HG02973 (cell line): ENCODE results near the gene LRCH4.

Source experiments
- ATAC-seq: cut with Tn5 transposase; IDR thresholded peaks from one replicate; pipeline ENCODE4 v1.9.1; 2021; ENCODE audit warnings: moderate library complexity; ENCODE audit not compliant: unreplicated experiment

Gene LRCH4

GRCh38 chr7:100583132-100584053 lies 2.5 kb downstream of the LRCH4 start:
- ATAC-seq = no peak

DNA sequence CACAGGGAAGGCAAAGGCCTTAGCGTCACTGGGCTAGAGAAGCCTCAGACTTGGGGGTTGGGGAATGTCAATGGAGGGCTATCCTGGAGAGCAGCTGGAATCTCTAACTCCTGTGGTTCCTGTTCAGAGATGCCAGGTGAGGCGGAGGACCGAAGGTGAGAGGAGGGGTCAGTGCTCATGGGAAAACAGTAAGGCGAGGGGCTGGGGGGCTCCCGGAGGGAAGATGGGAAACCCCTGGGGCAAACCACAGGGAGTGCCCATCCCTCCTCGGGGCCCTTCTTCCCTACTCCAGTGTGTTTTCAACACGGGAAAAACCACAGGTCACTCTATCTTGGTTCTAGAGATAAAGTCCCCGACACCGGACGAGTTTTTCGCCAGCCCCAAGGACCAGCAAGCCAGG lies 3.3 kb downstream of the LRCH4 start:
- no peak for ATAC-seq

GRCh38 chr7:100582041-100582579 lies 3.8 kb downstream of the LRCH4 start:
- ATAC-seq = no peak

GRCh38 chr7:100580466-100581283 lies 5.3 kb downstream of the LRCH4 start:
- no peak for ATAC-seq

- ATAC-seq = no peak
These were observed 7.4 kb downstream of the LRCH4 start for GRCh38 chr7:100578246-100579183.

- no peak for ATAC-seq
These were observed 8.4 kb downstream of the LRCH4 start for GRCh38 chr7:100577507-100577906.

DNA sequence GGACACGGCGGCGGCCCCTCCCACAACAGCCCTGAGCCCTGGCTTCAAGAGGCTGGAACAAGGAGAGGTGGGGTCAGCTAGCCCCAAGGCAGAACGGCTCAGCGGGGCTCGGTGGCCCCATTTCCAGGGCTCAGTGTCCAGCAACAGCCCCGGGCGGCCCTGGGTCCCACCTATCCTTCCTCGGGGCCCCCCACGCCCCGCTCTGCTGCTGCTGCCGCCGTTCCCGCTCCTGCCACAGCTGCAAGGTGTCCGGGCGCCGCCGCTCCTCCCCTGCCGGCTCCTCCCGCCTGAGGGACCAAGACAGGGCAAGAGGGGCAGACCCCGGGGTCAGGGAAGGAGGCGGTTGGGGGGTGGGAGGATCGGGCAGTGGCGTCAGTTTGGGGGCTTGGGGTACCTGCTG lies 8.8 kb downstream of the LRCH4 start:
- no peak for ATAC-seq

GRCh38 chr7:100576384-100576993 lies 9.4 kb downstream of the LRCH4 start:
- ATAC-seq = no peak

DNA sequence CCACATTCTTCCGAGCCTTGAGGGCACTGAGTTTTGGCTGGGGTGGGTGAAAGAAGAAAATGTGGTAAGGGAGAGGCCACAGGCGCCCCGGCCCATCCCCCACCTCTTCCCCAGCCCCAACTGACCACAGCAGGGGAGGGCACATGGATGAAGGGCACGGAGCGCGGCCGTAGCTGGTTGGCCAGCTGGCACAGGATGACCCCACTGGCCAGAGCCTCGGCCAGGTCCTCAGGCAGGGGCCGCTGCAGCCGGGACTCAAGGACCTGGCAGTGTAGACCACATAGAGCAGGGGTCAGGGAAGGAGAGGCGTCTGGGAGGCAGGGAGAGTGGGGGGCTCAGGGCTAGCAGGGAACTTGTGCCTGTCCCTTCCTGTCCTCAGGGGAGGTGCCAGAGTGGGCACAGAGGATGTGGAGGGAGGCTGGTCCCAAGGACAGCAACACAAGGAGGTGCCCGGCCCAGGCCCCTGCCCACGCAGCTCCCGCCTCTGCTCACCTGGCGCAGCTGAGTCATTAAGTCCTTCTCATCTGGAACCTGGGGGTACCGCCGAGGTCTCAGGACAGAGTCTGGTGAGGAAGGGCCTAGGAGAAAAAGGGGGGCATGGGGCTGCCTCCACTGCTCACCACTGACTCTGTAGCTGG lies 10.1 kb downstream of the LRCH4 start:
- ATAC-seq = no peak

DNA sequence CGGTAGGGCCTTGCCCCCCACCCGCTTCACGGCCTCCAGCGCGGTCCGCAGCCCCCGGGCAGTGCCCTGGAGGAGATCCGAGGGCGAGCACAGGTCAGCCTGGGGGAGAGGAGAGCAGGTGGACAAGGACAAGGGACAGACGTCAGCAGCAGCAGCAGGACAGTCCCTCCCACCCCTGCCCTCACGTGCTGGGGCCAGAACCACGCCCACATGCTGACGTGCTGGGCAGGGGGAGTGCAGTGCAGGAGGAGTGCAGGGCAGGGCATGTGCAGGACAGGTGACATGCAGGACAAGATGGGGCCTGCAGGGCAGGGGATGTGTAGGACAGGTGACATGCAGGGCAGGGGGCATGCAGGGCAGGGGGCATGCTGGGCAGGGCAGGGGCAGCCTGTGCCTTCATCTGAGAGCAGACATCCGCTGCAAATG lies 10.7 kb downstream of the LRCH4 start:
- no peak for ATAC-seq

GRCh38 chr7:100574362-100575205 lies 11.3 kb downstream of the LRCH4 start:
- no peak for ATAC-seq

DNA sequence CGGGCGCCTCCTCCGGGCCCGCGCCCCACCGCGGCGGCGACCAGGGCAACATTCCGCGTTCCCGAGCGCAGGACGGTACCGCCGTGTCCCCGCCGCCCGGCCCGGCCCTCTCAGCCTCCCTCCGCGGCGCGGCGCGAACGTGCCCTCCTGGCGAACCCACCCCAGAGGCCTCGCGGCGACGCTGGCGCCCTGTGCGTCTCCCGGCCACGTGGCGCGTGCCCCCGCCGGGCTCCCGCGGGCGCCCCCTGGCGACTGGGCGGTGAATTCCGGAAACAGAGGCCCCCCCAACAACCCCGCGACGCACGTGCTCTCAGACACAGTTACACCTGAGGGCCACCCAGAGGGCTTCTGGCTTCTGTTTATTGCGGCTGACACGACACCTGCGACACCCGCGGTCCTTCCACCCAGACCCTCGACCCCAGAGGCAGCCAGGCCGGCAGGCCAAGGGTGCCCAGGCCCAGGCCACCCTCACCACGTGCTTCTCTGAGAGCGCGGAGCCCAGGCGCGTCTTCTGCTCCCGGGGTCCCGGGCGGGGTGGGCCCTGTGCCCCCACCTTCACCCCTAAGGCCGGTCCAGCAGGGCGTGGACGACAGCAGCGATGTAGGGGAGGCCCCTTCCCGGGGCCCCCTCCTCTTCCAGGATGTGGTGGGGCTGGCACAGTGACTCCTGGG lies 12.1 kb downstream of the LRCH4 start, which contains the start of gene SAP25:
SAP25 (minus strand) TSS at position 210 of the 671 bp plus-strand sequence; CDS start at position 52, 158 bp downstream.
- ATAC-seq = no peak

DNA sequence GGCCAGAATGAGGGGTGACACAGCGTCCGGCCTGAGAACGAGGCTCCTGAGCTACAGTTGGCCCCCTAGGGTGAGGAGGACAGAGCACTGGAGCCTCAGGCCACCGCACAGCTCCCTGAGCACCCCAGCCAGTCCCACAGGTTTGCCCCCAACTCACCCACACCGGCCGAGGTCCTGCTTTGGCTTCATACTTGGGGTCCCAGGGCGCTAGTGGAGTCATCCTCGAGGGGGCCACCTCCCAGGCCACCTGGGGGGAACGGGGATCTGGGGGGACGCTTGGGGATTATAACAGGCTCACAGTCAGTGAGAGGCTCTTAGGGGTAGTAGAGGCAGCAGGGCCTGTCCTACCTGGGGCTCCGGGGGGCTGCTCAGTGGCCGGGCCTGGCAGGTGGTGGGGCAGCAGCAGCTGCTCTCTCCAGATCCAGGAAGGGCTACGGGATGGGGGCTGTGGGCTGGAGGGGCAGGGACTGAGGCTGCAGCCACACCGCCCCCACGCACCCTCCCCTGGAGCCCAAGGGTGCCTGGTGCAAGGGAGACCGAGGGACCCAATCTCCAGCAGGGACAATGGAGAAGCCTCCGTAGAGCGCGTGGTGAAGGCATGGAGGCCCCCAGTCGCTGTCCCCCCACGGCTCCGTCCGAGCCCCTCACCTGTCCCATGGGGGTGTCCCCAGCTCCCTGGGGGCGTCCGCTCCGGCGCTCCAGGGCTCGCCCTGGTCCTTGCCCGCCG lies 12.8 kb downstream of the LRCH4 start:
- ATAC-seq = no peak

DNA sequence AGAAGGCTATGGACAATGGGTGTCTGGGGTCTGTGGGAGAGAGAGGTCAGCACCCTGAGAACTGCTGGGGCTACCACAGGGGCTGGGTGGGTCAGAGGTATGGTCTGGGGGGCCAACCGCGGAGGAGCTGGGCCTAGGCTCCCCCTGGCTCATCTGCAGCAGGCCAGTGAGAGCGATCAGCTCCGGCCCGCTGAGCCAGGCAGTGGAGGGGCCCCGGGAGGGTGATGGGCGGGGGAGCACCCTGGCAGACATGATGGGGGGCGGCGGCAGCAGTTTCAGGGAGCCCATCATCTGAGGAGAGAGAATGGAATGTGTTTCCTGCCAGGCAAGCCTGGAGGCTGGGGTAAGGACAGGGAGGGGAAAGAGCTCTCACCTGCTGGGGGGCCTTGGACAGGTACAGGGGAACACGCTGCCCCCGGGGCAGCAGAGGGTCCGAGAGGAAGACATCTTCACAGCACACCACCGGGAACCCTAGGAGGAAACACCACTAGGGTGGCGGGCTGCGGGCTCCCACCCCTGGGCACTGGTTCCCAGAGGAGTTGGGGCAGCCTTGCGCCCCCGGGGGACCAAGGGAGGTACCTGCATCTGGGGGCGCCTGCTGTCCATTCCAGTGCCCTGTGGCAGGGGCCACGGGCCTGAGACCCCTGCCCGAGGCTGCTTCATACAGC lies 13.5 kb downstream of the LRCH4 start:
- ATAC-seq = no peak

- no peak for ATAC-seq
These were observed 14.2 kb downstream of the LRCH4 start for GRCh38 chr7:100571829-100572116.

GRCh38 chr7:100570954-100571828 lies 14.7 kb downstream of the LRCH4 start:
- no peak for ATAC-seq
